ENCODE results near the gene CERS5.

DNA sequence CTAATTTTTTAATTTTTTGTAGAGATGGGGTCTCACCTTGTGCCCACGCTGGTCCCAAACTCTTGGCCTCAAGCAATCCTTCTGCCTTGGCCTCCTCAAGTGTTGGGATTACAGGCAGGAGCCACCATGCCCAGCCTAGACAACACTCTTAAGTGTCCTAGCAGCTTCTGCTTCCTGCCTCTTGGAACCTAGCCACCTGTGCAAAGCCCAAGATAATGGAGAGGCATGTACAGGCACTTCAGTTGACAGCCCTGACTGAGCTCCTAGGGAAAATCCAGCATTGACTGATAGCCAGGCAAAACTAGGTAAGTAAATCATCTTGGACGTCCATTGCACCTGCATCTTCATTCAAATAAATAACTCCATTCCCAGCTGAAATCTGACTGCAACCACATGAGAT, 39.6 kb downstream of the CERS5 start:
- TF ChIP-seq POLR2A (IDR thresholded peaks at IDR 0.05; ENCODE audit: low read depth, low read length) (no peak), POLR2AphosphoS5 (IDR thresholded peaks at IDR 0.05; ENCODE audit: low read depth, low read length) (no peak)

Data from GM12891 (cell line).